HepG2 (cell line): ENCODE data around the gene CFAP90. TPM values are rescaled to one million over a fixed set of nuclear protein-coding genes. Genes with fewer than 3 reads are reported as not detected.

ENCODE experiments used
- ARID5B ChIP-seq: IDR thresholded peaks from 2 replicates; pipeline ENCODE4 v1.4.0; 2020; ENCODE audit warnings: mild to moderate bottlenecking, missing genetic modification reagents
- CTCF ChIP-seq: sonication (generic); formaldehyde crosslinking; IDR thresholded peaks from 2 replicates; pipeline ENCODE4 v1.5.0; 2020; ENCODE audit warnings: mild to moderate bottlenecking, missing genetic modification reagents, moderate library complexity
- NFKB2 ChIP-seq: sonication (generic); formaldehyde crosslinking; IDR thresholded peaks from 2 replicates; pipeline ENCODE4 v1.4.0; 2020; ENCODE audit warnings: missing genetic modification reagents, borderline replicate concordance
- POGZ ChIP-seq: sonication (generic); formaldehyde crosslinking; IDR thresholded peaks from 2 replicates; pipeline ENCODE4 v1.4.0; 2020; ENCODE audit warnings: mild to moderate bottlenecking, missing genetic modification reagents
- REPIN1 ChIP-seq: sonication (generic); formaldehyde crosslinking; IDR thresholded peaks from 2 replicates; pipeline ENCODE4 v1.8.0; 2022; ENCODE audit warnings: missing genetic modification reagents, low read depth, mild to moderate bottlenecking, borderline replicate concordance
- STAG1 ChIP-seq: sonication (generic); formaldehyde crosslinking; IDR thresholded peaks from 2 replicates; pipeline ENCODE4 v1.4.0; 2020; ENCODE audit warnings: missing genetic modification reagents
- ZNF574 ChIP-seq: sonication (generic); formaldehyde crosslinking; IDR thresholded peaks from 2 replicates; pipeline ENCODE4 v1.4.0; 2020; ENCODE audit warnings: missing genetic modification reagents
- ZNF75D ChIP-seq: sonication (generic); formaldehyde crosslinking; IDR thresholded peaks from 2 replicates; pipeline ENCODE4 v1.8.1; 2023; ENCODE audit warnings: missing genetic modification reagents, mild to moderate bottlenecking, borderline replicate concordance
- ZNF784 ChIP-seq: sonication (generic); formaldehyde crosslinking; IDR thresholded peaks from 2 replicates; pipeline ENCODE4 v1.5.1; 2020; ENCODE audit warnings: missing genetic modification reagents, mild to moderate bottlenecking, borderline replicate concordance
- ZSCAN25 ChIP-seq: sonication (generic); formaldehyde crosslinking; IDR thresholded peaks from 2 replicates; pipeline ENCODE4 v1.8.0; 2022; ENCODE audit warnings: mild to moderate bottlenecking, missing genetic modification reagents
- polyA plus RNA-seq, 8 experiments: library from polyadenylated mRNA; depleted of rRNA in 3 of 8; stranded (reverse) in 7 of 8; unstranded in 1 of 8; fragments of >200 nt; fragmentation: Illumina TruSeq in 4 of 8; extraction: Trizol in 4 of 8; gene quantifications; 2 replicates each; pipeline versions ENCODE4 v1.2.1 to v1.2.3, GENCODE V29; 2011 to 2016; ENCODE audit warnings: low read depth in 4 of 8, missing spikeins in 1 of 8, mixed read lengths in 1 of 8; ENCODE audit not compliant: insufficient read depth in 1 of 8
- total RNA-seq, 5 experiments: library from RNA; depleted of rRNA; stranded (reverse); fragments of >200 nt; fragmentation: Illumina TruSeq; extraction: Trizol; gene quantifications; 2 replicates each; pipeline ENCODE4 v1.2.3, GENCODE V29; 2016; ENCODE audit warnings: low read depth in 1 of 5

Gene CFAP90
- total and polyA plus RNA-seq, 2 of the 13 experiments (the other 11 are each of a cell fraction or from before 2014, with no cell fraction given) = 0.11 TPM; not detected in 1

GRCh38 chr5:7815892-7816534 lies 34.9 kb downstream of the CFAP90 start (continued):
- TF ChIP-seq STAG1 (CRISPR knock-in tag) (peak; percentile 74), CTCF (peak; percentile 92), ZSCAN25 (CRISPR knock-in tag) (peak; percentile 97), ZNF574 (0 out of 2 replicates have a peak, but pooled peaks have one; percentile 43), ZNF784 (0 out of 2 replicates have a peak, but pooled peaks have one; percentile 30), POGZ (CRISPR knock-in tag) (0 out of 2 replicates have a peak, but pooled peaks have one; percentile 12), ZNF75D (CRISPR knock-in tag) (no peak), NFKB2 (CRISPR knock-in tag) (peak; percentile 62; the same call in 1 of the 2 replicates), ARID5B (0 out of 2 replicates have a peak, but pooled peaks have one; percentile 10), REPIN1 (0 out of 2 replicates have a peak, but pooled peaks have one; percentile 45)
